Measurements from ENCODE around the gene GGCX. TPM values are rescaled to one million over a fixed set of nuclear protein-coding genes. Genes with fewer than 3 reads are reported as not detected.

Gene GGCX
- total and polyA plus RNA-seq, 2 of the 13 experiments (the other 11 are each of a cell fraction or from before 2014, with no cell fraction given) = 72.5 to 103 TPM

GRCh38 chr2:85595301-85596025, 34.2 kb upstream of the GGCX start, which contains the start of gene RNF181 (continued):
- TF ChIP-seq, protein P1, sequence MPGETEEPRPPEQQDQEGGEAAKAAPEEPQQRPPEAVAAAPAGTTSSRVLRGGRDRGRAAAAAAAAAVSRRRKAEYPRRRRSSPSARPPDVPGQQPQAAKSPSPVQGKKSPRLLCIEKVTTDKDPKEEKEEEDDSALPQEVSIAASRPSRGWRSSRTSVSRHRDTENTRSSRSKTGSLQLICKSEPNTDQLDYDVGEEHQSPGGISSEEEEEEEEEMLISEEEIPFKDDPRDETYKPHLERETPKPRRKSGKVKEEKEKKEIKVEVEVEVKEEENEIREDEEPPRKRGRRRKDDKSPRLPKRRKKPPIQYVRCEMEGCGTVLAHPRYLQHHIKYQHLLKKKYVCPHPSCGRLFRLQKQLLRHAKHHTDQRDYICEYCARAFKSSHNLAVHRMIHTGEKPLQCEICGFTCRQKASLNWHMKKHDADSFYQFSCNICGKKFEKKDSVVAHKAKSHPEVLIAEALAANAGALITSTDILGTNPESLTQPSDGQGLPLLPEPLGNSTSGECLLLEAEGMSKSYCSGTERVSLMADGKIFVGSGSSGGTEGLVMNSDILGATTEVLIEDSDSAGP (CRISPR knock-in tag; IDR thresholded peaks at IDR 0.05; ENCODE audit: borderline replicate concordance) = peak; percentile 87
- TF ChIP-seq TEAD3 (CRISPR knock-in tag; optimal IDR thresholded peaks at IDR 0.05; ENCODE audit: borderline replicate concordance) = peak; percentile 29
- no peak for TF ChIP-seq TEAD2 (CRISPR knock-in tag; IDR thresholded peaks at IDR 0.05)
- TF ChIP-seq CSRNP2 (CRISPR knock-in tag; conservative IDR thresholded peaks at IDR 0.05; ENCODE audit: low read depth) = no peak
- TF ChIP-seq, protein P2, sequence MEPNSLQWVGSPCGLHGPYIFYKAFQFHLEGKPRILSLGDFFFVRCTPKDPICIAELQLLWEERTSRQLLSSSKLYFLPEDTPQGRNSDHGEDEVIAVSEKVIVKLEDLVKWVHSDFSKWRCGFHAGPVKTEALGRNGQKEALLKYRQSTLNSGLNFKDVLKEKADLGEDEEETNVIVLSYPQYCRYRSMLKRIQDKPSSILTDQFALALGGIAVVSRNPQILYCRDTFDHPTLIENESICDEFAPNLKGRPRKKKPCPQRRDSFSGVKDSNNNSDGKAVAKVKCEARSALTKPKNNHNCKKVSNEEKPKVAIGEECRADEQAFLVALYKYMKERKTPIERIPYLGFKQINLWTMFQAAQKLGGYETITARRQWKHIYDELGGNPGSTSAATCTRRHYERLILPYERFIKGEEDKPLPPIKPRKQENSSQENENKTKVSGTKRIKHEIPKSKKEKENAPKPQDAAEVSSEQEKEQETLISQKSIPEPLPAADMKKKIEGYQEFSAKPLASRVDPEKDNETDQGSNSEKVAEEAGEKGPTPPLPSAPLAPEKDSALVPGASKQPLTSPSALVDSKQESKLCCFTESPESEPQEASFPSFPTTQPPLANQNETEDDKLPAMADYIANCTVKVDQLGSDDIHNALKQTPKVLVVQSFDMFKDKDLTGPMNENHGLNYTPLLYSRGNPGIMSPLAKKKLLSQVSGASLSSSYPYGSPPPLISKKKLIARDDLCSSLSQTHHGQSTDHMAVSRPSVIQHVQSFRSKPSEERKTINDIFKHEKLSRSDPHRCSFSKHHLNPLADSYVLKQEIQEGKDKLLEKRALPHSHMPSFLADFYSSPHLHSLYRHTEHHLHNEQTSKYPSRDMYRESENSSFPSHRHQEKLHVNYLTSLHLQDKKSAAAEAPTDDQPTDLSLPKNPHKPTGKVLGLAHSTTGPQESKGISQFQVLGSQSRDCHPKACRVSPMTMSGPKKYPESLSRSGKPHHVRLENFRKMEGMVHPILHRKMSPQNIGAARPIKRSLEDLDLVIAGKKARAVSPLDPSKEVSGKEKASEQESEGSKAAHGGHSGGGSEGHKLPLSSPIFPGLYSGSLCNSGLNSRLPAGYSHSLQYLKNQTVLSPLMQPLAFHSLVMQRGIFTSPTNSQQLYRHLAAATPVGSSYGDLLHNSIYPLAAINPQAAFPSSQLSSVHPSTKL (CRISPR knock-in tag; IDR thresholded peaks at IDR 0.05) = peak; percentile 25; the same call in 1 of the 2 replicates
- TF ChIP-seq JUN (CRISPR knock-in tag; IDR thresholded peaks at IDR 0.05) = peak; percentile 43; the same call in 1 of the 2 replicates
- peak; percentile 56 for TF ChIP-seq KLF6 (CRISPR knock-in tag; IDR thresholded peaks at IDR 0.05)
- no peak for TF ChIP-seq KAT2B (IDR thresholded peaks at IDR 0.05; ENCODE audit: borderline replicate concordance, low read depth, low read length)
- TF ChIP-seq ZHX1 (CRISPR knock-in tag; IDR thresholded peaks at IDR 0.05; ENCODE audit: low read depth) = no peak
- TF ChIP-seq, protein P3, sequence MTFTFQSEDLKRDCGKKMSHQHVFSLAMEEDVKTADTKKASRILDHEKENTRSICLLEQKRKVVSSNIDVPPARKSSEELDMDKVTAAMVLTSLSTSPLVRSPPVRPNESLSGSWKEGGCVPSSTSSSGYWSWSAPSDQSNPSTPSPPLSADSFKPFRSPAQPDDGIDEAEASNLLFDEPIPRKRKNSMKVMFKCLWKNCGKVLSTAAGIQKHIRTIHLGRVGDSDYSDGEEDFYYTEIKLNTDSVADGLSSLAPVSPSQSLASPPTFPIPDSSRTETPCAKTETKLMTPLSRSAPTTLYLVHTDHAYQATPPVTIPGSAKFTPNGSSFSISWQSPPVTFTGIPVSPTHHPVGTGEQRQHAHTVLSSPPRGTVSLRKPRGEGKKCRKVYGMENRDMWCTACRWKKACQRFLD (CRISPR knock-in tag; IDR thresholded peaks at IDR 0.05; ENCODE audit: borderline replicate concordance) = peak; percentile 84; the same call in 1 of the 2 replicates
- TF ChIP-seq MATR3 (CRISPR knock-in tag; IDR thresholded peaks at IDR 0.05) = no peak
- 0 out of 2 replicates have a peak, but pooled peaks have one; percentile 10 for TF ChIP-seq ZMYM3 (CRISPR knock-in tag; IDR thresholded peaks at IDR 0.05)
- TF ChIP-seq HOXA5 (CRISPR knock-in tag; IDR thresholded peaks at IDR 0.05) = peak; percentile 63; the same call in 1 of the 2 replicates
- no peak for TF ChIP-seq ZNF282 (IDR thresholded peaks at IDR 0.05; ENCODE audit: partially characterized antibody)
- no peak for TF ChIP-seq MZF1 (CRISPR knock-in tag; IDR thresholded peaks at IDR 0.05; ENCODE audit: borderline replicate concordance)
- peak; percentile 86; the same call in 1 of the 2 replicates for TF ChIP-seq ZNF784 (CRISPR knock-in tag; IDR thresholded peaks at IDR 0.05; ENCODE audit: borderline replicate concordance)

Data from HepG2 (cell line).